Right lung (tissue), 5 donors: Measurements from ENCODE around the gene ANKRD16. TPM values are rescaled to one million over a fixed set of nuclear protein-coding genes. Genes with fewer than 3 reads are reported as not detected.

Experiments used
- polyA plus RNA-seq, 5 donors: library from polyadenylated mRNA; unstranded; fragments of 120-200 nt; gene quantifications; one replicate each; pipeline versions ENCODE4 v1.2.1 to v1.2.3, GENCODE V29; 2013; ENCODE audit warnings: inconsistent platforms in 1 of 5, low replicate concordance in 1 of 5; ENCODE audit not compliant: insufficient read length in 5 of 5, insufficient read depth in 1 of 5

ANKRD16 gene
- polyA plus RNA-seq, 5 donors: 10.0 to 14.2 (median 11.0) TPM

Other genes starting within 250 kb of the ANKRD16 start
- gene ASB13, start 223.3 kb downstream of the ANKRD16 start, polyA plus RNA-seq: 10 to 100 TPM in 3 of 5 donors, 1 to 10 TPM in 2; 9.3 to 14.5 (median 11.0) TPM
- 10 to 100 TPM; 30.8 to 43.5 (median 39.2) TPM for gene TASOR2, start 205.1 kb downstream of the ANKRD16 start, polyA plus RNA-seq
- 100 to 1,000 TPM; 216 to 317 (median 269) TPM for gene GDI2, start 76.5 kb downstream of the ANKRD16 start, polyA plus RNA-seq
- gene FBH1, start 350 bp upstream of the ANKRD16 start, polyA plus RNA-seq: 10 to 100 TPM; 65.0 to 84.8 (median 83.9) TPM
- 1 to 10 TPM; 4.3 to 8.6 (median 5.9) TPM for gene IL15RA, start 87.7 kb upstream of the ANKRD16 start, polyA plus RNA-seq
- under 1 TPM; 0.06 to 0.27 (median 0.18) TPM for gene IL2RA, start 172.5 kb upstream of the ANKRD16 start, polyA plus RNA-seq
- gene RBM17, start 199.1 kb upstream of the ANKRD16 start, polyA plus RNA-seq: 100 to 1,000 TPM; 157 to 211 (median 190) TPM